PFSK-1 (cell line): ENCODE measurements around the gene VEPH1.

Source experiments
- POLR2AphosphoS5 ChIP-seq: IDR thresholded peaks from 2 replicates; pipeline ENCODE4 v1.6.1; 2012; ENCODE audit warnings: low read depth, mild to moderate bottlenecking, control low read depth, low read length, moderate library complexity
- TF ChIP-seq, protein P1 (sequence below), 2 experiments: IDR thresholded peaks; 2 replicates each; pipeline versions ENCODE4 v1.6.1 to v1.8.0; 2011 to 2012; ENCODE audit warnings: low read depth in 2 of 2, low read length in 2 of 2, control low read depth in 1 of 2, inconsistent platforms in 1 of 2, mild to moderate bottlenecking in 1 of 2, moderate library complexity in 1 of 2; ENCODE audit not compliant: insufficient read depth in 1 of 2

DNA sequence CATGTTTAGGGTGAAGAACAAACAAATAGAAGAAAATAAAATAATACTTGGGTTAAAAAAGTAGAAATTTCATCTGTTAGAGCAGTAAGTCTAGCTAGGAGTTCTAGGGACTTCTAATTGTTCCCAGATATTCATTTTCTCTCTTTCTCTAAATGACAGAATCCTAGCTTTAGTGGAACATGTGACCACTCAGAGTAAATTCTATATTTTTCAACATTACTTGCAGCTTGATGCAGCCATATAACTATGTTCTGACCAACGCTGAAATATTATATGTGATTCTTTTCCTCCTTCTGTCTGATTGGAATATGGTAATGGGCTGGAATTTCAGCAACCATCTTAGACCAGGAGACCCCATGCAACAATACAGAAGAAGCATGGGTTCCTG lies 58.4 kb downstream of the VEPH1 start:
- TF ChIP-seq, protein P1, sequence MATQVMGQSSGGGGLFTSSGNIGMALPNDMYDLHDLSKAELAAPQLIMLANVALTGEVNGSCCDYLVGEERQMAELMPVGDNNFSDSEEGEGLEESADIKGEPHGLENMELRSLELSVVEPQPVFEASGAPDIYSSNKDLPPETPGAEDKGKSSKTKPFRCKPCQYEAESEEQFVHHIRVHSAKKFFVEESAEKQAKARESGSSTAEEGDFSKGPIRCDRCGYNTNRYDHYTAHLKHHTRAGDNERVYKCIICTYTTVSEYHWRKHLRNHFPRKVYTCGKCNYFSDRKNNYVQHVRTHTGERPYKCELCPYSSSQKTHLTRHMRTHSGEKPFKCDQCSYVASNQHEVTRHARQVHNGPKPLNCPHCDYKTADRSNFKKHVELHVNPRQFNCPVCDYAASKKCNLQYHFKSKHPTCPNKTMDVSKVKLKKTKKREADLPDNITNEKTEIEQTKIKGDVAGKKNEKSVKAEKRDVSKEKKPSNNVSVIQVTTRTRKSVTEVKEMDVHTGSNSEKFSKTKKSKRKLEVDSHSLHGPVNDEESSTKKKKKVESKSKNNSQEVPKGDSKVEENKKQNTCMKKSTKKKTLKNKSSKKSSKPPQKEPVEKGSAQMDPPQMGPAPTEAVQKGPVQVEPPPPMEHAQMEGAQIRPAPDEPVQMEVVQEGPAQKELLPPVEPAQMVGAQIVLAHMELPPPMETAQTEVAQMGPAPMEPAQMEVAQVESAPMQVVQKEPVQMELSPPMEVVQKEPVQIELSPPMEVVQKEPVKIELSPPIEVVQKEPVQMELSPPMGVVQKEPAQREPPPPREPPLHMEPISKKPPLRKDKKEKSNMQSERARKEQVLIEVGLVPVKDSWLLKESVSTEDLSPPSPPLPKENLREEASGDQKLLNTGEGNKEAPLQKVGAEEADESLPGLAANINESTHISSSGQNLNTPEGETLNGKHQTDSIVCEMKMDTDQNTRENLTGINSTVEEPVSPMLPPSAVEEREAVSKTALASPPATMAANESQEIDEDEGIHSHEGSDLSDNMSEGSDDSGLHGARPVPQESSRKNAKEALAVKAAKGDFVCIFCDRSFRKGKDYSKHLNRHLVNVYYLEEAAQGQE (IDR thresholded peaks at IDR 0.05; ENCODE audit: insufficient read depth in 1 of 2, low read depth in 2 of 2, low read length in 2 of 2): no peak
- no peak for TF ChIP-seq POLR2AphosphoS5
